Glutamatergic neuron (in vitro differentiated cells): ENCODE results near the gene SPIRE1. TPM values are rescaled to one million over a fixed set of nuclear protein-coding genes. Genes with fewer than 3 reads are reported as not detected.

Source experiments
- DNase-seq: peaks from one replicate; pipeline ENCODE4 v3.0.0; 2022
- H3K27ac Mint-ChIP-seq: one replicate; pipeline ENCODE4 v1.8.0; 2020; ENCODE audit warnings: mild to moderate bottlenecking, mixed read lengths, inconsistent platforms; ENCODE audit not compliant: unreplicated experiment
- H3K27me3 Mint-ChIP-seq: one replicate; pipeline ENCODE4 v1.8.0; 2020; ENCODE audit warnings: mild to moderate bottlenecking, moderate library complexity, mixed read lengths, inconsistent platforms; ENCODE audit not compliant: unreplicated experiment
- H3K36me3 Mint-ChIP-seq: one replicate; pipeline ENCODE4 v1.8.0; 2020; ENCODE audit warnings: mild to moderate bottlenecking, mixed read lengths, inconsistent platforms; ENCODE audit not compliant: unreplicated experiment
- H3K4me1 Mint-ChIP-seq: one replicate; pipeline ENCODE4 v1.8.0; 2020; ENCODE audit warnings: mild to moderate bottlenecking, low read depth, mixed read lengths, inconsistent platforms; ENCODE audit not compliant: unreplicated experiment
- H3K4me3 Mint-ChIP-seq: one replicate; pipeline ENCODE4 v1.8.0; 2020; ENCODE audit warnings: mild to moderate bottlenecking, mixed read lengths, inconsistent platforms; ENCODE audit not compliant: unreplicated experiment
- H3K9me3 Mint-ChIP-seq: one replicate; pipeline ENCODE4 v1.8.0; 2020; ENCODE audit warnings: mild to moderate bottlenecking, moderate library complexity, mixed read lengths, inconsistent platforms; ENCODE audit not compliant: unreplicated experiment
- total RNA-seq: library from RNA; stranded (reverse); fragmentation: NEBNext Ultra II Directional; extraction: Animal tissue kit (Norgen Biotek cat#: 25700); gene quantifications from one replicate; pipeline ENCODE4 v1.2.1, GENCODE V29; 2021; ENCODE audit not compliant: unreplicated experiment
- TF ChIP-seq, protein P1 (sequence below): fragments of 200-600 bp; sonication (generic); IDR thresholded peaks from one replicate; pipeline ENCODE4 v1.5.0; 2021; ENCODE audit not compliant: partially characterized antibody, unreplicated experiment

Gene SPIRE1
- total RNA-seq, 1 donor from 2014 or later, result 29.9 TPM

DNA sequence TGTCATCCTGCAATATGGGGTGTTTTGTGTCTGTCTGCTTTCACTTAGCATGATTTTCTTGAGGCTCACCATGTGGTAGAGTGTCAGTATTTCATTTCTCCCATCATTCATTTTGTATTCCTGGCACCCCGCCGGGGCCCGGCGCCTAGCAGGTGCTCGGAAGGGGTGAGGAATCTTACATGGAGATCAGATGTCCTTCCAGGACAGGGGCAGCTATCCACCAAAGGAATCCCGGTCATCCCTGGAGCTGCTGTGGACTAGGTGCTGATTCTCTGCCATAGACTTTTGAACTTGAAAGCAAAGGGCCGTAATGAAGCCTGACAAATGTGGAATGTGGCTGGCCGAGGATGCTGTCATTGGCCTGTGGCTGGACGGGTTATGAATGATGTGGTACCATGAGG lies 247.8 kb downstream of the SPIRE1 start:
- Mint-ChIP-seq H3K4me1 (peaks cover 7% of the 10 kb centered on the region), H3K36me3 (no peaks in the 10 kb centered on the region), H3K27me3 (peaks cover 13% of the 10 kb centered on the region), H3K9me3 (peaks cover 6% of the 10 kb centered on the region), H3K4me3 (no peak overlapping the region), H3K27ac (no peak overlapping the region)
- no peak for DNase-seq
- TF ChIP-seq, protein P1, sequence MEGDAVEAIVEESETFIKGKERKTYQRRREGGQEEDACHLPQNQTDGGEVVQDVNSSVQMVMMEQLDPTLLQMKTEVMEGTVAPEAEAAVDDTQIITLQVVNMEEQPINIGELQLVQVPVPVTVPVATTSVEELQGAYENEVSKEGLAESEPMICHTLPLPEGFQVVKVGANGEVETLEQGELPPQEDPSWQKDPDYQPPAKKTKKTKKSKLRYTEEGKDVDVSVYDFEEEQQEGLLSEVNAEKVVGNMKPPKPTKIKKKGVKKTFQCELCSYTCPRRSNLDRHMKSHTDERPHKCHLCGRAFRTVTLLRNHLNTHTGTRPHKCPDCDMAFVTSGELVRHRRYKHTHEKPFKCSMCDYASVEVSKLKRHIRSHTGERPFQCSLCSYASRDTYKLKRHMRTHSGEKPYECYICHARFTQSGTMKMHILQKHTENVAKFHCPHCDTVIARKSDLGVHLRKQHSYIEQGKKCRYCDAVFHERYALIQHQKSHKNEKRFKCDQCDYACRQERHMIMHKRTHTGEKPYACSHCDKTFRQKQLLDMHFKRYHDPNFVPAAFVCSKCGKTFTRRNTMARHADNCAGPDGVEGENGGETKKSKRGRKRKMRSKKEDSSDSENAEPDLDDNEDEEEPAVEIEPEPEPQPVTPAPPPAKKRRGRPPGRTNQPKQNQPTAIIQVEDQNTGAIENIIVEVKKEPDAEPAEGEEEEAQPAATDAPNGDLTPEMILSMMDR, result no peak

DNA sequence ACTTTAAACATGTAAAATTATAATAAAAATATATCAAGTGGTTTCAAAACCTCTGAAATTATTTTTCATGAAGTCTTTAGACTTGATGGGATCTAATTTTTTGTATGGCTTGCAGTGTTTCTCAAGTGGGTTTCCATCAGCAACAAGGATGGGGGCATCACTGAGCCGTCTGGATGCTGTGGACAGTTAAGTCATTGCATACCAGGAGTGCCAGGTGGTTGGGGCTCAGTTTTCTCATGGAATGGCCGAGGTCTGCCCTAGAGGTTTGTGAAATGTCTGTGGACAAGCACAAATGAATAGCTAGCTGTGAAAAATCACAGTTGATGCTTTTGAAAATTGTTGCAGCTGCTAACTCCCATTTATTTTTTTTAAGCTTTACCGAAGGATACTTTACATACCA lies 248.4 kb downstream of the SPIRE1 start:
- TF ChIP-seq, protein P1, result no peak
- Mint-ChIP-seq H3K27ac (no peak overlapping the region), H3K4me1 (peaks cover 7% of the 10 kb centered on the region), H3K36me3 (no peaks in the 10 kb centered on the region), H3K27me3 (peaks cover 13% of the 10 kb centered on the region), H3K4me3 (no peak overlapping the region), H3K9me3 (peaks cover 4% of the 10 kb centered on the region)
- DNase-seq, result no peak

DNA sequence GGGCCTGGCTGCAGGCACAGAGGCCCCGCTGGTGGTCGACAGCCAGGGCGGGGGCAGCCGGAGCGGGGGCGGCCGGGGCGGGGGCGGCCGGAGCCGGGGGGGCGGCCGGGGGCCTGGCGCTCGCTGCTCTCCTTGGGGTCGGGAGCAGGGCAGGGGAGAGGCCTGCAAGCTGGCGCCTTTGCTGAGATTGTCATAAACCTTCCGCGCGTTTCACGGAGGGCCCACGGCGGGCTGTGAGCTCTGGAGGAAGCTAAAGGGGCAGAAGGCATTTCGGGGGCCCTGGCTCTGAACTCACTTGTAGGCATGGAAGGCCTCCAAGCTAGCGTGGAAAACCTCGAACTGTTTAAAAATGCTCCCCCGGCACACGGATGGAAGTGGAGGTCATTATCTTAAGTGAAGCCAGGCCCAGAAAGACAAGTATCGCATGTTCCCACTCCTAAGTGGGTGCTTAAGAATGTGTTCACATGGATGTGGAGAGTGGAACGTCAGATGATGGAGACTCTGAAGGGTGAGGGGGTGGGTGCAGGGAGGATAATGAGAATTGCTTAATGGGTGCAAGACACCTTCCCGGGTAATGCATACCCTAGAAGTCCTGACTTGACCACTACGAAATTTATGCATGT lies 249.5 kb downstream of the SPIRE1 start:
- peak overlapping the region; percentile 95 for H3K27ac Mint-ChIP-seq
- peak overlapping the region; percentile 95 for H3K4me3 Mint-ChIP-seq
- no peaks in the 10 kb centered on the region for H3K36me3 Mint-ChIP-seq
- H3K4me1 Mint-ChIP-seq, result peaks cover 5% of the 10 kb centered on the region
- peaks cover 4% of the 10 kb centered on the region for H3K9me3 Mint-ChIP-seq
- TF ChIP-seq, protein P1, result no peak
- peaks cover 13% of the 10 kb centered on the region for H3K27me3 Mint-ChIP-seq
- no peak for DNase-seq

DNA sequence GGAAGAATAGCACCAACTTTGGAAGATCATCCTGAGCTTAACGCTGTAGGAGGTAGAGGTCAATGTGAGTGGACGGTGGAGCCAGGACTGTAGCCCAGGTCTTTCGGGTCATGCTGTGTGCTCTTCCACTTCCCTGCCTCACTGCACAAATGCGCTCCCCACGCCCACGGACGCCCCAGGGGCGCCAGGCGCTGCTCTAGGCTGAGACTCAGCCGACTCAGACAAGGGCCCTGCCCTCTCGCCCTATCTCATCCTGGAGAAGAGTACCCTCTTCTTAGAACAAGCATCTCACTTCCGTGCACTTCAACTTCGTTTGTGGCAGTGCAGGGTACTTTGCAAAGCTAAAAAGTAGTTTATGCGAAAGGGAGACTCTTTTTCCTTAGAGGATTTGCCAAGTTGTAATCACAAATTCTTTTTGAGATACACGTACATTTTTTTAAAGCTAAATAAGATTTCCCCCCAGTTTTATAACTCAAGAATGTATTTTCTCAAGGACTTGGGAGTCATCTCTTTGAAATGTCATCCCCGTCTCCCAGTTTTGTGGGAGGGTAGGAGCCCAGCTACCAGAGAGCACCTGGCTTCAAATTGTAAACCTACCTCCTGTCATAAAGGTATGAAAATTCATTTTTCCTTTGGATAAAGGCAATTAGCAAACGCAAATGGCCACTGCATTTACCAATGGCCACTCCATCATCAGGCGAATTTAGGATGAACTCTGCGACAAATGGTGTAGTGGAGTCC lies 251.4 kb downstream of the SPIRE1 start:
- H3K4me3 Mint-ChIP-seq, result peak overlapping the region; percentile 14
- peaks cover 10% of the 10 kb centered on the region for H3K27me3 Mint-ChIP-seq

DNA sequence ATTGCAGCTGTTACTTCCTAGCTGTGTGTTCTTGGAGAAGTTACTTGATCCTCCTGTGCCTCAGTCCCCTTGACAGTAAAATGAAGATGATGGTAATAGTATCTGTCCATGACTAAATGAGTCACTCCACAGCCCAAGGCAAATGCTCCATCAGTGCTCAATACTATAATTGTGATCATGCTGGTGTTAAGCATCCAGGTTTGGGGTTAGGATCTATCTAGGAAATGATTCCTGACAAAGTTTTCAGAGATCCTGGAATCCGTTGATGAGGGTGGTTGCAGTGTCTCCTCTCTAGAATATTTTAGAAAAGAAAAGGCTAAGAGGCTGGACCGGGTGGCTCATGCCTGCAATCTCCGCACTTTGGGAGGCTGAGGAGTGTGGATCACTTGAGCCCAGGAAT lies 252.8 kb downstream of the SPIRE1 start:
- Mint-ChIP-seq H3K9me3 (peaks cover 6% of the 10 kb centered on the region), H3K27me3 (peaks cover 11% of the 10 kb centered on the region), H3K36me3 (no peaks in the 10 kb centered on the region), H3K27ac (no peak overlapping the region), H3K4me1 (peaks cover 5% of the 10 kb centered on the region), H3K4me3 (no peak overlapping the region)
- TF ChIP-seq, protein P1, result no peak
- no peak for DNase-seq

More for the DNA sequence above, 251.4 kb downstream of the SPIRE1 start:
- no peaks in the 10 kb centered on the region for H3K36me3 Mint-ChIP-seq
- H3K4me1 Mint-ChIP-seq, result peaks cover 5% of the 10 kb centered on the region
- peaks cover 6% of the 10 kb centered on the region for H3K9me3 Mint-ChIP-seq
- no peak for DNase-seq
- peak overlapping the region; percentile 55 for H3K27ac Mint-ChIP-seq
- TF ChIP-seq, protein P1, result no peak
